ENCODE measurements around the gene FARP1.
A peak's percentile ranks its signal among the peaks of the same experiment; 100 is the strongest.

Gene FARP1

GRCh38 chr13:98299235-98299965 is 156.5 kb downstream of the FARP1 start:
- no peak for TF ChIP-seq FOXP2 (optimal IDR thresholded peaks at IDR 0.05; ENCODE audit: control extremely low read depth, extremely low read length, insufficient read depth)
- TF ChIP-seq POLR2AphosphoS5 (IDR thresholded peaks at IDR 0.05; ENCODE audit: borderline replicate concordance, low read depth, low read length) = no peak
- TF ChIP-seq EZH2 (IDR thresholded peaks at IDR 0.05) = no peak
- no peaks in the 10 kb centered on the region for H3K9me3 ChIP-seq (ENCODE audit: low read depth, low read length)
- no peaks in the 10 kb centered on the region for H3K36me3 ChIP-seq (ENCODE audit: insufficient read depth, low read length)
- H3K9ac ChIP-seq (ENCODE audit: insufficient read length) = no peak overlapping the region
- no peak for DNase-seq (ENCODE audit: low read depth, low spot score)
- no peak overlapping the region for H3K4me3 ChIP-seq
- H3K27ac ChIP-seq = no peak overlapping the region

GRCh38 chr13:98299966-98300350 is 157.1 kb downstream of the FARP1 start:
- Histone ChIP-seq H3K36me3 (ENCODE audit: insufficient read depth, low read length) (no peaks in the 10 kb centered on the region), H3K9ac (ENCODE audit: insufficient read length) (no peak overlapping the region), H3K4me3 (no peak overlapping the region), H3K9me3 (ENCODE audit: low read depth, low read length) (no peaks in the 10 kb centered on the region), H3K27ac (no peak overlapping the region)
- TF ChIP-seq POLR2AphosphoS5 (IDR thresholded peaks at IDR 0.05; ENCODE audit: borderline replicate concordance, low read depth, low read length) (no peak), FOXP2 (optimal IDR thresholded peaks at IDR 0.05; ENCODE audit: control extremely low read depth, extremely low read length, insufficient read depth) (no peak), EZH2 (IDR thresholded peaks at IDR 0.05) (no peak)
- no peak for DNase-seq (ENCODE audit: low read depth, low spot score)

- no peaks in the 10 kb centered on the region for H3K9me3 ChIP-seq (ENCODE audit: low read depth, low read length)
- no peak overlapping the region for H3K9ac ChIP-seq (ENCODE audit: insufficient read length)
- H3K4me3 ChIP-seq = no peak overlapping the region
- DNase-seq (ENCODE audit: low read depth, low spot score) = no peak
- peaks cover 5% of the 10 kb centered on the region; the same call in 1 of the 2 replicates for H3K36me3 ChIP-seq (ENCODE audit: insufficient read depth, low read length)
- 0 out of 2 replicates have a peak overlapping the region, but pooled peaks have one; percentile 10 for H3K27ac ChIP-seq
- no peak for TF ChIP-seq POLR2AphosphoS5 (IDR thresholded peaks at IDR 0.05; ENCODE audit: borderline replicate concordance, low read depth, low read length)
- no peak for TF ChIP-seq FOXP2 (optimal IDR thresholded peaks at IDR 0.05; ENCODE audit: control extremely low read depth, extremely low read length, insufficient read depth)
- no peak for TF ChIP-seq EZH2 (IDR thresholded peaks at IDR 0.05)
Observed at GRCh38 chr13:98300956-98301641, 158.2 kb downstream of the FARP1 start.

DNA sequence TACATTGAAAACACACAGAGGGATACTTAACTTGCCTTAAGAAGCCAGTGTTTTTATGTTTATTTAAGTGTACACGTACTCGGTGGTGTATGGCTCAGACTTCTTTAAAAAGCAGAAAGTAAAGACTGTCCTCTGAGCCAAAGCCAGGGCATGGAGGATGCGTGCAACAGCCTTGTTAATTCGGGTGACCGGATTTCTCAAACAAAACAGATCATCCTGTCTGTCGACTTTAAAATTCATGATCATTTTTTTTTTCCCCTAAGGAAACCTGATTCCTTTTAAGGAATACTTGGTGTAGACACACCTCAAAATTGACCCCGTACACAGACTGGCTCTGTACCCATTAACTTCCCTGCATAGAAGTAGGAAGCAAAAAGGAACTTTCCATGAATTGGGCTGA is 158.8 kb downstream of the FARP1 start:
- DNase-seq (ENCODE audit: low read depth, low spot score) = no peak
- H3K9ac ChIP-seq (ENCODE audit: insufficient read length) = no peak overlapping the region
- H3K4me3 ChIP-seq = no peak overlapping the region
- H3K27ac ChIP-seq = 0 out of 2 replicates have a peak overlapping the region, but pooled peaks have one; percentile 10
- peaks cover 5% of the 10 kb centered on the region; the same call in 1 of the 2 replicates for H3K36me3 ChIP-seq (ENCODE audit: insufficient read depth, low read length)
- no peaks in the 10 kb centered on the region for H3K9me3 ChIP-seq (ENCODE audit: low read depth, low read length)
- TF ChIP-seq POLR2AphosphoS5 (IDR thresholded peaks at IDR 0.05; ENCODE audit: borderline replicate concordance, low read depth, low read length) (no peak), EZH2 (IDR thresholded peaks at IDR 0.05) (no peak), FOXP2 (optimal IDR thresholded peaks at IDR 0.05; ENCODE audit: control extremely low read depth, extremely low read length, insufficient read depth) (no peak)

DNA sequence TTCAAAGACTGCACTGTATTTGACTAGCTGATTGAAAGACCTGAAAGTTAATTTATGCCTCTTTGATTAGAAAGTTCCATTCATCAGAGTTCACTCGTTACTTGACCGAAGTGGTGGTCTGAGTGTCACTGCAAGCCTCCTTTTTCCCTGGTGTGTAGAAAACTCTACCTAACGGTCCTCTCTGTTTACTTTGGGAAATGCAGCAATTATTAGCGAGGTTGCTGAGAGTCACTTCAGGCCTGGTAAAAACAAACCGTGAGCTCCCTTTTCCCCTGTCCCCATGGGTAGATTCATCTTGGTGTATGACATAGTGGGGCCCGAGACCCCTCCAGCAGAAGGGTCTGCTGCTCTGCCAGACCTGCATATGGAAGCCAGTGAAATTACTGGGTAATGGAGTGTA is 161.0 kb downstream of the FARP1 start:
- no peak overlapping the region for H3K27ac ChIP-seq
- H3K9ac ChIP-seq (ENCODE audit: insufficient read length) = no peak overlapping the region
- no peak overlapping the region for H3K4me3 ChIP-seq
- no peaks in the 10 kb centered on the region for H3K9me3 ChIP-seq (ENCODE audit: low read depth, low read length)
- TF ChIP-seq POLR2AphosphoS5 (IDR thresholded peaks at IDR 0.05; ENCODE audit: borderline replicate concordance, low read depth, low read length) (no peak), EZH2 (IDR thresholded peaks at IDR 0.05) (no peak), FOXP2 (optimal IDR thresholded peaks at IDR 0.05; ENCODE audit: control extremely low read depth, extremely low read length, insufficient read depth) (no peak)
- DNase-seq (ENCODE audit: low read depth, low spot score) = no peak
- peaks cover 5% of the 10 kb centered on the region; the same call in 1 of the 2 replicates for H3K36me3 ChIP-seq (ENCODE audit: insufficient read depth, low read length)

DNA sequence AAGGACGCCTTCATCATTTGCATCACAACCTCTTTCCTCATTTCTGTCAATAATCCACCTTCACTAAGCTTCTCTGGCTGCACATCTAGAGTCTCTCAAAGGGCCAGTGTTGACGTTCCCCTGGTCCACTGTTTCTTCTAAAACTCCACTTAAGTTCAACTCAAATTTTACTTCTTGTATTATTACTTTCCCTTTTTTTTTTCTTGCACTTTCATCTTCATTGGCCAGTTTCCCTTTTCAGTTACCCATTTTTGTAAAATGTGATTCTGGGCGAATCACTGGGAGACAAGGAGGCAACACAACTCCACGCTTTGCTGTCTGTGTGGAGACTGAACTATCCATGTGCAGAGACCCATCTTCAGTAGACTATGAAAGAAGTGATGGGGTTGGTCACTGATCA is 162.8 kb downstream of the FARP1 start:
- no peak overlapping the region for H3K4me3 ChIP-seq
- no peak for TF ChIP-seq EZH2 (IDR thresholded peaks at IDR 0.05)
- TF ChIP-seq POLR2AphosphoS5 (IDR thresholded peaks at IDR 0.05; ENCODE audit: borderline replicate concordance, low read depth, low read length) = no peak
- TF ChIP-seq FOXP2 (optimal IDR thresholded peaks at IDR 0.05; ENCODE audit: control extremely low read depth, extremely low read length, insufficient read depth) = no peak
- no peak overlapping the region for H3K9ac ChIP-seq (ENCODE audit: insufficient read length)
- H3K9me3 ChIP-seq (ENCODE audit: low read depth, low read length) = no peaks in the 10 kb centered on the region
- H3K27ac ChIP-seq = no peak overlapping the region
- peaks cover 5% of the 10 kb centered on the region; the same call in 1 of the 2 replicates for H3K36me3 ChIP-seq (ENCODE audit: insufficient read depth, low read length)
- DNase-seq (ENCODE audit: low read depth, low spot score) = no peak

DNA sequence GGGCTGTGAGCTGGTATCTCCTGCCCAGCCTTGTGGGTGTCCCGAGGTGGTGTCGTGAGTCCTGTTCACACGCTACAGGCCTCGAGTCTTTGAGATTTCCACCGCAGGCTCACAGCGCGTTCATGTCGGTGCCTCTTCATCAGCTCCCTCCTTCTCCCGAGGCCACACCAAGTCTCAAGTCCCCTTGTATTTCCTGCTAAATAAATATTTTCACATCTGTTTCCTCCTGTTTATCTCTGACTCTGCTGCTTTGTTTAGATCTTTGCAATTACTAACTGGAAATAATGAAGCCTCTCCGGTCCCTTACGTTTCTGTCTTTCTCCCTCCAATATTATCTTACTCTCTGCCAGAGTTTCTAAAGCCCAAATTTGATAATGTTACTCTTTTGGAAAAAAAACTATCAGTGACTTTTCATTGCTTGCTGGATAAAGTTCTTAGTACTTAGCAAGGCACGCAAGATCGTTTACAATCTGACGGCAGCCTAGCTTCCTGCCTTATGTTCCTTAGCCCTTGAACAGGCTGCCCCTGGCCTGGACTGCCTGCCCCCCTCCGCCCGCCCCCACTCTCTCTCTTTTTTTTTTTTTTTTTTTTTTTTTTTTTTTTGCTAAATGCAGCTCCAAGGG is 164.7 kb downstream of the FARP1 start:
- H3K4me3 ChIP-seq = no peak overlapping the region
- peaks cover 5% of the 10 kb centered on the region; the same call in 1 of the 2 replicates for H3K36me3 ChIP-seq (ENCODE audit: insufficient read depth, low read length)
- no peak for DNase-seq (ENCODE audit: low read depth, low spot score)
- H3K27ac ChIP-seq = no peak overlapping the region
- no peak for TF ChIP-seq FOXP2 (optimal IDR thresholded peaks at IDR 0.05; ENCODE audit: control extremely low read depth, extremely low read length, insufficient read depth)
- TF ChIP-seq POLR2AphosphoS5 (IDR thresholded peaks at IDR 0.05; ENCODE audit: borderline replicate concordance, low read depth, low read length) = no peak
- no peak for TF ChIP-seq EZH2 (IDR thresholded peaks at IDR 0.05)
- no peak overlapping the region for H3K9ac ChIP-seq (ENCODE audit: insufficient read length)
- H3K9me3 ChIP-seq (ENCODE audit: low read depth, low read length) = no peaks in the 10 kb centered on the region

Data from SK-N-MC (cell line).